Ascending aorta (tissue), 2 donors: Measurements from ENCODE around the gene SEC23A. TPM values are rescaled to one million over a fixed set of nuclear protein-coding genes. Genes with fewer than 3 reads are reported as not detected.
"Not testable (repeated sequence)": the region's sequence is repeated elsewhere in the genome, so short reads cannot be mapped to it uniquely, and the experiment has no call there.

Source experiments
- DNase-seq, 2 donors: peaks; one replicate each; pipeline ENCODE4 v3.0.0-alpha.2; 2019; ENCODE audit warnings: low spot score in 2 of 2
- H3K27ac ChIP-seq, 2 donors: fragments of 200-600 bp; sonication (generic); one replicate each; pipeline ENCODE4 v1.5.1; 2016 to 2017; ENCODE audit warnings: mild to moderate bottlenecking in 1 of 2
- H3K27me3 ChIP-seq: fragments of 200-600 bp; sonication (generic); one replicate; pipeline ENCODE4 v1.5.1; 2017
- H3K36me3 ChIP-seq, 2 donors: fragments of 200-600 bp; sonication (generic); one replicate each; pipeline ENCODE4 v1.5.1; 2016
- H3K4me1 ChIP-seq, 2 donors: fragments of 200-600 bp; sonication (generic); one replicate each; pipeline ENCODE4 v1.5.1; 2016 to 2017; ENCODE audit warnings: mild to moderate bottlenecking in 1 of 2
- H3K4me3 ChIP-seq, 2 donors: fragments of 200-600 bp; sonication (generic); one replicate each; pipeline ENCODE4 v1.5.1; 2016 to 2017; ENCODE audit warnings: mild to moderate bottlenecking in 1 of 2
- H3K9me3 ChIP-seq, 2 donors: fragments of 200-600 bp; sonication (generic); one replicate each; pipeline ENCODE4 v1.5.1; 2016
- intact Hi-C: fragments of 100-400 bp; cut with DNase I; formaldehyde crosslinking; loops from one replicate; pipeline ENCODE4 v1.15.1; 2023
- total RNA-seq: library from RNA; depleted of rRNA; stranded (reverse); fragments of >200 nt; gene quantifications from one replicate; pipeline ENCODE4 v1.1.0, GENCODE V29; 2016
- TF ChIP-seq, protein P1 (sequence below), 3 experiments: fragments of 200-600 bp in 2 of 3; fragments of 450-650 bp in 1 of 3; sonication (generic) in 2 of 3; IDR thresholded peaks; one replicate each; pipeline ENCODE4 v1.5.1; 2016 to 2019; ENCODE audit warnings: antibody characterized with exemption in 3 of 3, mild to moderate bottlenecking in 1 of 3, moderate library complexity in 1 of 3

SEC23A gene
- total RNA-seq, 1 donor from 2014 or later = 74.8 TPM

DNA sequence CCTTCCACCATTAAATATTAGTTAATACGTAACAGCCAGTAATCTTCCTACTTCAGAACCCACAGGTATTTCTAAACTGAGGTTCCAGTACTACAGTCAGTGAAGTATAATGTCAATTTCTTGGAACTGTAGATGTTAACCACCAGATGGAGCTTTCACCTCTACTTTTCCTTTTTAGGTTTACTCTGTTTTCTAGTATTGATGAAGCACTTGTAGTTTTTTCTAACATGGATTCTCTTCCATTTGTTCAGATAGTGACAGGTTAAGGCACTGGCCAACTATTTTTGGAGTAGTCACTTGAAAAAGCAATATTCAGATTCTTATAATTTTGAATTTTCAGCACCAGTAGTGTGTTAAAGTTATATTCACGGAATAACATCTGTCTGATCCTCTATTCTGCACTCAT, 4.6 kb upstream of the SEC23A start:
- no peak for DNase-seq
- no peak overlapping the region for H3K27ac ChIP-seq
- TF ChIP-seq, protein P1, sequence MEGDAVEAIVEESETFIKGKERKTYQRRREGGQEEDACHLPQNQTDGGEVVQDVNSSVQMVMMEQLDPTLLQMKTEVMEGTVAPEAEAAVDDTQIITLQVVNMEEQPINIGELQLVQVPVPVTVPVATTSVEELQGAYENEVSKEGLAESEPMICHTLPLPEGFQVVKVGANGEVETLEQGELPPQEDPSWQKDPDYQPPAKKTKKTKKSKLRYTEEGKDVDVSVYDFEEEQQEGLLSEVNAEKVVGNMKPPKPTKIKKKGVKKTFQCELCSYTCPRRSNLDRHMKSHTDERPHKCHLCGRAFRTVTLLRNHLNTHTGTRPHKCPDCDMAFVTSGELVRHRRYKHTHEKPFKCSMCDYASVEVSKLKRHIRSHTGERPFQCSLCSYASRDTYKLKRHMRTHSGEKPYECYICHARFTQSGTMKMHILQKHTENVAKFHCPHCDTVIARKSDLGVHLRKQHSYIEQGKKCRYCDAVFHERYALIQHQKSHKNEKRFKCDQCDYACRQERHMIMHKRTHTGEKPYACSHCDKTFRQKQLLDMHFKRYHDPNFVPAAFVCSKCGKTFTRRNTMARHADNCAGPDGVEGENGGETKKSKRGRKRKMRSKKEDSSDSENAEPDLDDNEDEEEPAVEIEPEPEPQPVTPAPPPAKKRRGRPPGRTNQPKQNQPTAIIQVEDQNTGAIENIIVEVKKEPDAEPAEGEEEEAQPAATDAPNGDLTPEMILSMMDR (IDR thresholded peaks at IDR 0.05) = peak in 2 of 3 experiments; percentile 30 to 35
- H3K4me1 ChIP-seq = peaks cover 0 to 10% of the 10 kb centered on the region in 2 donors
- no peak overlapping the region for H3K4me3 ChIP-seq
- H3K36me3 ChIP-seq = no peaks in the 10 kb centered on the region
- H3K9me3 ChIP-seq = no peaks in the 10 kb centered on the region
- H3K27me3 ChIP-seq = no peaks in the 10 kb centered on the region
- intact Hi-C loops = loop anchor here (5.0 kb wide), 1 partner anchor 260 kb away; no protein-coding TSS in a partner anchor

DNA sequence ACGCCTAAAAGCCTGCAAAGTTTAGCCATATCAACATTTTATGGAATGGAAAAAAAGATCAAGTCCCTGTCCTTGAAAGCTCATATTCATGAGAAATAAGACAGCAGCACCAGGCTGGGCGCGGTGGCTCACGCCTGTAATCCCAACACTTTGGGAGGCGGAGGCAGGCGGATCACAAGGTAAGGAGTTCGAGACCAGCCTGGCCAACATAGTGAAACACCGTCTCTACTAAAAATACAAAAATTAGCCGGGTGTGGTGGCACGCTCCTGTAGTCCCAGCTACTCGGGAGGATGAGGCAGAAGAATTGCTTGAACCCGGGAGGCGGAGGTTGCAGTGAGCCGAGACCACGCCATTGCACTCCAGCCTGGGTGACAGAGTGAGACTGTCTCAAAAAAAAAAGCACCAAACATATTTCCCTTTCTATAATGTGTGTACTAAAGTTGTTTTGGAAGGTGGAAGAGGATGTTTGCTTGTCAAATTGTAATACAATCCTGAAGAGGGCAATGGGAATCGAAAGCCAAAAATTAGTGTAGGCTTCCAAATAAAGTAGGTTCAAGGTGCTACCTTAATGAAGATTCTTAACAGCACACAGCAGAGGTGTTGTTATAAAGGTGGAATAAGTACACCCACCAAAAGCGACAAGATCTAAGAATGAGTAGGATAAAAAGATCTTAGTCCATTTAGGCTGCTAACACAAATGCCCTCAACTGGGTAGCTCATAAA, 1.2 kb upstream of the SEC23A start:
- H3K27me3 ChIP-seq, H3K9me3 ChIP-seq, intact Hi-C loops, DNase-seq, H3K36me3 ChIP-seq: not testable (repeated sequence)
- peak overlapping the region; percentile 98 to 99 for H3K27ac ChIP-seq
- H3K4me3 ChIP-seq = peak overlapping the region; percentile 83 to 95
- peaks cover 0 to 22% of the 10 kb centered on the region in 2 donors for H3K4me1 ChIP-seq

DNA sequence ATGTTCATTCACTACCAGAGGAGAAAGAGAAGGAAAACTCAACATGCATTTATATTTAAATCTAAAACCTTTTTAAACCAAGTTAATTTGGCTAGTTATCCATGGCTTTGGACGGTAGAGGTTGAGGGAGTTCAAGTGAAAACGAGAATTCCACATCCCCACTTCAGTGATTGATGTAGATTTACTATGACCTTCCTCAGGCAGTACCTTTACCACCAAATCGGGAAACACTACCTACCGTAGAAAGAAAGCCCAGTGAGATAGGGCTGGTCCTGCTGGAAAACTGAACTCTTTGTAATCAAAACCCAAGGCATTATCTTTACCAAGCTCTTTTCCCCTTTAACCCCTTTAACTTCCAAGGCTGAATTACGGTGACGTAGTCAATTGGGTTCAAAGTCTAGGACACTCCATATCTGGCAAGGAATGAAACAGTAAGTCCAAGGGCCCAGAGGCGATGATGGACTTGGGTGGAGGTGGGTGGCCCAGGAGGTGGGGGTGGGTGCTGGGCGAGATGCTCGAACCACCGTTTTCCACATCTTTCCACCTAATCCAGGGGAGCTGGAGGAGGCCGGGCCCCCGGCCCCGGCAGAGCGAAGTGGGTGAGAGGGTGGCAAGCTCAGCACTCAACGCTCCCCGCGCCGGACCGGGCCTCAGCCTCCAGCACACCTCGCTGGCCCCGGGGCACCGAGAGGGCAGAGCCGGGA, 618 bp downstream of the SEC23A start:
- Histone ChIP-seq H3K27ac (peak overlapping the region; percentile 98 to 99), H3K27me3 (no peaks in the 10 kb centered on the region), H3K36me3 (no peaks in the 10 kb centered on the region), H3K4me1 (peaks cover 0 to 34% of the 10 kb centered on the region in 2 donors), H3K9me3 (no peaks in the 10 kb centered on the region), H3K4me3 (peak overlapping the region; percentile 83 to 95)
- intact Hi-C loops = loop anchor here (2.0 kb wide), 2 partner anchors 72 to 164 kb away; partner anchors contain the start of gene PNN
- TF ChIP-seq, protein P1 (IDR thresholded peaks at IDR 0.05) = no peak
- no peak for DNase-seq

DNA sequence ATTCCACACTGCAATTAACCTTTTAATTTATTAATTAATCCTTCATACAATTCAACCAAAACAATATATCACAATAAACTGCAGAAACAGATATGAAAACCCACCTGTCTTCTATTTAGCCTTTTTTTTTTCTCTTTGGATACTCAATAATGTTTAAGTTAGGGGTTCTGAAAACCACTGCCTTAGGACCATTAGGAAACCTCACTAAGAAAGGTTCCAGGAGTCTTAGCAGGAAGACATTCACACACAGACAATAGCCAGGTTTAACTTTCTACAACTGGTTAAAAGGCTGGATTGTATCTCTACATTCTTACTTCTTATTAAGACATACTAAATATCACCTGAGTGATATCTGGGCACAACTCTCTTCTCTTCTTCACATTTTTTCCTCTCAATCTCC, 3.3 kb downstream of the SEC23A start:
- Histone ChIP-seq H3K4me3 (no peak overlapping the region), H3K27ac (no peak overlapping the region), H3K4me1 (peaks cover 0 to 38% of the 10 kb centered on the region in 2 donors), H3K36me3 (peaks cover 5 to 14% of the 10 kb centered on the region in 2 donors), H3K27me3 (no peaks in the 10 kb centered on the region), H3K9me3 (no peaks in the 10 kb centered on the region)
- TF ChIP-seq, protein P1 (IDR thresholded peaks at IDR 0.05) = no peak
- no peak for DNase-seq
- intact Hi-C loops = no loop called here

DNA sequence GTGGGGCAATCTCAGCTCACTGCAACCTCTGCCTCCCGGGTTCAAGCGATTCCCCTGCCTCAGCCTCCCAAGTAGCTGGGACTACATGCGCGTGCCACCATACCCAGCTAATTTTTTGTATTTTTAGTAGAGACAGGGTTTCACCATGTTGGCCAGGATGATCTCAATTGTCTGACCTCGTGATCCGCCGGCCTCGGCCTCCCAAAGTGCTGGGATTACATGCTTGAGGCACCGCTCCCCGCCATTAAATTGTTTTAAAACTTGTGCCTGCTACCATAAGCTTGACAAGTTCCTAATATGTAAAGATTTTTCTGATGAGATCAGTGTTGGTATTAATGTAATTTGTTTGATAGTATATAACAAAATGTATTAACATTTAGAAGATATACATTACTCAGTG, 3.8 kb downstream of the SEC23A start:
- H3K27me3 ChIP-seq, DNase-seq, H3K4me3 ChIP-seq, H3K9me3 ChIP-seq, H3K27ac ChIP-seq, intact Hi-C loops: not testable (repeated sequence)
- Histone ChIP-seq H3K36me3 (peaks cover 9 to 17% of the 10 kb centered on the region in 2 donors), H3K4me1 (peaks cover 0 to 33% of the 10 kb centered on the region in 2 donors)

DNA sequence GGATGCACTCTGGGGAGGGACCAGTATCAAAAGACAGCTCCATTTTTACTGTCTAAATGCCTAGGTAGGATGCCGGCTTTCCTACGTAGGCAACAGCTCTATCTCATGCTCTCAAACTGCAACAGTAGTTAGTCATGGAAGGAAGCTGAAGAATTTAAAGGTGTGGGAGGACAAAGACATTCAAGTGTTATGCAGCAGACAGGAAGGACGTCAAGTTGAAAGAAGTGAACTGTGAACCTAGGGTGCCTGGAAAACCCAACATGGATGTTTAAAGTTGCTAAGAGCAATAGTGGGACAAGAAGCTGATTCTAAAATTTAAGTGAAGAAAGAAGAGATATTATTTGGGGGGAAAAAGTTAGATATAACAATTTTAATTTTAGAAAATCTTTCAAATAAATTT, 5.9 kb downstream of the SEC23A start:
- no peak overlapping the region for H3K4me3 ChIP-seq
- no peaks in the 10 kb centered on the region for H3K9me3 ChIP-seq
- TF ChIP-seq, protein P1 (IDR thresholded peaks at IDR 0.05) = no peak
- intact Hi-C loops = no loop called here
- no peaks in the 10 kb centered on the region for H3K27me3 ChIP-seq
- H3K36me3 ChIP-seq = peaks cover 19 to 32% of the 10 kb centered on the region in 2 donors
- H3K27ac ChIP-seq = peak overlapping the region in 1 of 2 donors; percentile 27
- H3K4me1 ChIP-seq = peaks cover 0 to 32% of the 10 kb centered on the region in 2 donors
- no peak for DNase-seq
